Vagina (tissue), 2 donors: ENCODE data around the gene PPP6C.
"Not testable (repeated sequence)": the region's sequence is repeated elsewhere in the genome, so short reads cannot be mapped to it uniquely, and the experiment has no call there.

ENCODE experiments used
- POLR2AphosphoS5 ChIP-seq, 2 donors: sonication (generic); formaldehyde crosslinking; IDR thresholded peaks; one replicate each; pipeline ENCODE4 v1.9.0; 2017; ENCODE audit warnings: antibody characterized with exemption in 2 of 2, mild to moderate bottlenecking in 2 of 2, low read depth in 1 of 2; ENCODE audit not compliant: insufficient read depth in 1 of 2
- TF ChIP-seq, protein P1 (sequence below), 3 experiments: fragments of 450-650 bp in 2 of 3; fragments of 200-600 bp in 1 of 3; sonication (generic) in 1 of 3; IDR thresholded peaks; one replicate each; pipeline ENCODE4 v1.5.1; 2017 to 2019; ENCODE audit warnings: antibody characterized with exemption in 3 of 3, mild to moderate bottlenecking in 2 of 3, moderate library complexity in 2 of 3

DNA sequence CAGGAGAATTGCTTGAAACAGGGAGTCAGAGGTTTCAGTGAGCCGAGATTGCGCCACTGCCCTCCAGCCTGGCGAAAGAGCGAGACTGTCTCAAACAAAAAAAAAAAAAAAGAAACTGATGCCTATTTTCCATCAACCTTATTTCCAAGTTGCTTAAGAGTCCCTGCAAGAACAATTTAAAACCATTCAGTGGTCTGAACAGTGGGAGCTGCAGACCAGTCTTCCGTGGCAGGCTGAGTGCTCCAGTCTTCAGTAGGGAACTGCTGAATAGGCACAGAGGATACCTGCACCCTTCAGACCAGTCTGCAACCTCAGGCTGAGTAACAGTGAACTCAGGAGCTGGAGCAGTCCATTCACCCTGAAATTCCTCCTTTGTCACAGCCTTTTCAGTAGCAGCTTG is 4.9 kb upstream of the PPP6C start:
- TF ChIP-seq, protein P1, sequence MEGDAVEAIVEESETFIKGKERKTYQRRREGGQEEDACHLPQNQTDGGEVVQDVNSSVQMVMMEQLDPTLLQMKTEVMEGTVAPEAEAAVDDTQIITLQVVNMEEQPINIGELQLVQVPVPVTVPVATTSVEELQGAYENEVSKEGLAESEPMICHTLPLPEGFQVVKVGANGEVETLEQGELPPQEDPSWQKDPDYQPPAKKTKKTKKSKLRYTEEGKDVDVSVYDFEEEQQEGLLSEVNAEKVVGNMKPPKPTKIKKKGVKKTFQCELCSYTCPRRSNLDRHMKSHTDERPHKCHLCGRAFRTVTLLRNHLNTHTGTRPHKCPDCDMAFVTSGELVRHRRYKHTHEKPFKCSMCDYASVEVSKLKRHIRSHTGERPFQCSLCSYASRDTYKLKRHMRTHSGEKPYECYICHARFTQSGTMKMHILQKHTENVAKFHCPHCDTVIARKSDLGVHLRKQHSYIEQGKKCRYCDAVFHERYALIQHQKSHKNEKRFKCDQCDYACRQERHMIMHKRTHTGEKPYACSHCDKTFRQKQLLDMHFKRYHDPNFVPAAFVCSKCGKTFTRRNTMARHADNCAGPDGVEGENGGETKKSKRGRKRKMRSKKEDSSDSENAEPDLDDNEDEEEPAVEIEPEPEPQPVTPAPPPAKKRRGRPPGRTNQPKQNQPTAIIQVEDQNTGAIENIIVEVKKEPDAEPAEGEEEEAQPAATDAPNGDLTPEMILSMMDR (IDR thresholded peaks at IDR 0.05): not testable (repeated sequence)
- TF ChIP-seq POLR2AphosphoS5 (IDR thresholded peaks at IDR 0.05; ENCODE audit: insufficient read depth in 1 of 2, low read depth in 1 of 2): not testable (repeated sequence)
